Measurements from ENCODE around the gene TXNL4A.

Gene TXNL4A

GRCh38 chr18:79937103-79937860 is 51.1 kb downstream of the TXNL4A start:
- no peak overlapping the region for H3K27ac ChIP-seq
- TF ChIP-seq ZFX (IDR thresholded peaks at IDR 0.05) (no peak), CTCF (conservative IDR thresholded peaks at IDR 0.05) (no peak)

GRCh38 chr18:79936641-79937040 is 51.7 kb downstream of the TXNL4A start:
- TF ChIP-seq ZFX (IDR thresholded peaks at IDR 0.05) (no peak), CTCF (conservative IDR thresholded peaks at IDR 0.05) (no peak)
- no peak overlapping the region for H3K27ac ChIP-seq

GRCh38 chr18:79935925-79936324 is 52.4 kb downstream of the TXNL4A start:
- no peak overlapping the region for H3K27ac ChIP-seq
- no peak for TF ChIP-seq CTCF (conservative IDR thresholded peaks at IDR 0.05)
- no peak for TF ChIP-seq ZFX (IDR thresholded peaks at IDR 0.05)

GRCh38 chr18:79935499-79935898 is 52.9 kb downstream of the TXNL4A start:
- H3K27ac ChIP-seq, result no peak overlapping the region
- TF ChIP-seq CTCF (conservative IDR thresholded peaks at IDR 0.05) (no peak), ZFX (IDR thresholded peaks at IDR 0.05) (no peak)

GRCh38 chr18:79935098-79935480 is 53.3 kb downstream of the TXNL4A start:
- TF ChIP-seq ZFX (IDR thresholded peaks at IDR 0.05), result no peak
- TF ChIP-seq CTCF (conservative IDR thresholded peaks at IDR 0.05), result no peak
- H3K27ac ChIP-seq, result no peak overlapping the region

- TF ChIP-seq ZFX (IDR thresholded peaks at IDR 0.05), result no peak
- TF ChIP-seq CTCF (conservative IDR thresholded peaks at IDR 0.05), result no peak
- no peak overlapping the region for H3K27ac ChIP-seq
These were observed 53.9 kb downstream of the TXNL4A start for GRCh38 chr18:79934311-79935097.

- H3K27ac ChIP-seq, result no peak overlapping the region
- TF ChIP-seq CTCF (conservative IDR thresholded peaks at IDR 0.05), result no peak
- no peak for TF ChIP-seq ZFX (IDR thresholded peaks at IDR 0.05)
These were observed 54.6 kb downstream of the TXNL4A start for GRCh38 chr18:79933765-79934164.
